Endodermal cell (in vitro differentiated cells): ENCODE data around the gene KEL. TPM values are rescaled to one million over a fixed set of nuclear protein-coding genes. Genes with fewer than 3 reads are reported as not detected.

Experiments
- DNase-seq: peaks from one replicate; pipeline ENCODE4 v3.0.0-alpha.2; 2017
- H3K27ac ChIP-seq: 2 replicates; pipeline ENCODE4 v1.5.1; 2013; ENCODE audit warnings: mild to moderate bottlenecking, low read depth, low read length, moderate library complexity
- H3K27me3 ChIP-seq: 2 replicates; pipeline ENCODE4 v1.6.1; 2013; ENCODE audit warnings: mild to moderate bottlenecking, low read length, moderate library complexity; ENCODE audit not compliant: insufficient read depth, control insufficient read depth, poor library complexity, severe bottlenecking
- H3K36me3 ChIP-seq: 2 replicates; pipeline ENCODE4 v1.7.0; 2013; ENCODE audit warnings: mild to moderate bottlenecking, low read length, moderate library complexity; ENCODE audit not compliant: control insufficient read depth, insufficient read depth
- H3K4me1 ChIP-seq: one replicate; pipeline ENCODE4 v1.7.0; 2013; ENCODE audit warnings: low read length; ENCODE audit not compliant: control insufficient read depth, insufficient read depth
- H3K4me3 ChIP-seq: 2 replicates; pipeline ENCODE4 v1.5.1; 2013; ENCODE audit warnings: mild to moderate bottlenecking, low read length, moderate library complexity
- H3K9ac ChIP-seq: 2 replicates; pipeline ENCODE4 v1.6.1; 2013; ENCODE audit warnings: mild to moderate bottlenecking, low read length, moderate library complexity; ENCODE audit not compliant: poor library complexity, severe bottlenecking; ENCODE audit errors: extremely low read depth
- H3K9me3 ChIP-seq: 2 replicates; pipeline ENCODE4 v1.6.1; 2013; ENCODE audit warnings: mild to moderate bottlenecking, low read length, moderate library complexity; ENCODE audit not compliant: control insufficient read depth
- H3K27ac Mint-ChIP-seq: 2 replicates; pipeline ENCODE4 v1.8.0; 2020; ENCODE audit warnings: mixed read lengths
- H3K27me3 Mint-ChIP-seq: 2 replicates; pipeline ENCODE4 v1.8.0; 2021; ENCODE audit warnings: mild to moderate bottlenecking, mixed read lengths; ENCODE audit not compliant: insufficient read depth
- H3K36me3 Mint-ChIP-seq: 2 replicates; pipeline ENCODE4 v1.8.0; 2020; ENCODE audit warnings: low read depth, mixed read lengths
- H3K4me1 Mint-ChIP-seq: 2 replicates; pipeline ENCODE4 v1.8.0; 2020; ENCODE audit warnings: mixed read lengths
- H3K4me3 Mint-ChIP-seq: 2 replicates; pipeline ENCODE4 v1.8.0; 2020; ENCODE audit warnings: mild to moderate bottlenecking, moderate library complexity, mixed read lengths
- H3K9me3 Mint-ChIP-seq: 2 replicates; pipeline ENCODE4 v1.8.0; 2020; ENCODE audit warnings: mild to moderate bottlenecking, mixed read lengths
- WGBS, 2 experiments: methylation state at CpG; one replicate each; pipeline versions ENCODE4 v1.1.5 to v1.1.7; 2013; ENCODE audit warnings: missing lambda C conversion rate in 2 of 2, mixed read lengths in 1 of 2; ENCODE audit not compliant: insufficient coverage in 1 of 2, insufficient read length in 1 of 2; 5-methylcytosine and 5-hydroxymethylcytosine counted together
- long read RNA-seq, 4 experiments: library from polyadenylated mRNA in 2 of 4; library from RNA in 1 of 4; library from capped mRNA in 1 of 4; stranded (forward) in 3 of 4; unstranded in 1 of 4; transcript quantifications; one replicate each; pipeline ENCODE4 v2.0.0, GENCODE V29; 2020 to 2021; ENCODE audit warnings: inconsistent platforms in 1 of 4
- polyA plus RNA-seq, 2 experiments: library from polyadenylated mRNA; stranded (reverse); fragments of 50-300 nt; gene quantifications; one replicate each; pipeline ENCODE4 v1.2.3, GENCODE V29; 2013
- total RNA-seq, 2 donors: library from RNA; stranded (reverse); fragmentation: NEBNext Ultra II Directional in 1 of 2; extraction: Animal tissue kit (Norgen Biotek cat#: 25700) in 1 of 2; gene quantifications; 2 replicates in 1 of 2; 3 replicates in 1 of 2; pipeline ENCODE4 v1.2.1, GENCODE V29; 2021
- TF ChIP-seq, protein P1 (sequence below): fragments of 200-600 bp; sonication (generic); conservative IDR thresholded peaks from 2 replicates; pipeline ENCODE4 v1.5.0; 2021; ENCODE audit warnings: antibody characterized with exemption, mild to moderate bottlenecking

The KEL gene, protein sequence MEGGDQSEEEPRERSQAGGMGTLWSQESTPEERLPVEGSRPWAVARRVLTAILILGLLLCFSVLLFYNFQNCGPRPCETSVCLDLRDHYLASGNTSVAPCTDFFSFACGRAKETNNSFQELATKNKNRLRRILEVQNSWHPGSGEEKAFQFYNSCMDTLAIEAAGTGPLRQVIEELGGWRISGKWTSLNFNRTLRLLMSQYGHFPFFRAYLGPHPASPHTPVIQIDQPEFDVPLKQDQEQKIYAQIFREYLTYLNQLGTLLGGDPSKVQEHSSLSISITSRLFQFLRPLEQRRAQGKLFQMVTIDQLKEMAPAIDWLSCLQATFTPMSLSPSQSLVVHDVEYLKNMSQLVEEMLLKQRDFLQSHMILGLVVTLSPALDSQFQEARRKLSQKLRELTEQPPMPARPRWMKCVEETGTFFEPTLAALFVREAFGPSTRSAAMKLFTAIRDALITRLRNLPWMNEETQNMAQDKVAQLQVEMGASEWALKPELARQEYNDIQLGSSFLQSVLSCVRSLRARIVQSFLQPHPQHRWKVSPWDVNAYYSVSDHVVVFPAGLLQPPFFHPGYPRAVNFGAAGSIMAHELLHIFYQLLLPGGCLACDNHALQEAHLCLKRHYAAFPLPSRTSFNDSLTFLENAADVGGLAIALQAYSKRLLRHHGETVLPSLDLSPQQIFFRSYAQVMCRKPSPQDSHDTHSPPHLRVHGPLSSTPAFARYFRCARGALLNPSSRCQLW
- 10 to 100 TPM; 79.4 to 86.0 TPM for total RNA-seq
- 8.0 TPM for polyA plus RNA-seq (2013, experiment 1 of 2)
- 7.0 TPM for polyA plus RNA-seq (2013, experiment 2 of 2)
- long read RNA-seq, experiment 1, partial matches to known transcripts, result 4 of 16 reads
- long read RNA-seq, experiment 1, other reads (novel, unspliced or antisense), result 10 of 16 reads
- long read RNA-seq, experiment 2, transcript KEL-201 (19 exons, 2,812 nt), result major isoform, 17 of 82 reads
- long read RNA-seq, experiment 2, partial matches to known transcripts, result 21 of 82 reads
- long read RNA-seq, experiment 2, other reads (novel, unspliced or antisense), result 43 of 82 reads
- long read RNA-seq, experiment 3, transcript KEL-201 (19 exons, 2,812 nt), result major isoform, 93 of 212 reads
- long read RNA-seq, experiment 3, partial matches to known transcripts, result 57 of 212 reads
- long read RNA-seq, experiment 3, other reads (novel, unspliced or antisense), result 60 of 212 reads
- long read RNA-seq, experiment 4, partial matches to known transcripts, result 19 of 33 reads
- long read RNA-seq, experiment 4, other reads (novel, unspliced or antisense), result 10 of 33 reads

DNA sequence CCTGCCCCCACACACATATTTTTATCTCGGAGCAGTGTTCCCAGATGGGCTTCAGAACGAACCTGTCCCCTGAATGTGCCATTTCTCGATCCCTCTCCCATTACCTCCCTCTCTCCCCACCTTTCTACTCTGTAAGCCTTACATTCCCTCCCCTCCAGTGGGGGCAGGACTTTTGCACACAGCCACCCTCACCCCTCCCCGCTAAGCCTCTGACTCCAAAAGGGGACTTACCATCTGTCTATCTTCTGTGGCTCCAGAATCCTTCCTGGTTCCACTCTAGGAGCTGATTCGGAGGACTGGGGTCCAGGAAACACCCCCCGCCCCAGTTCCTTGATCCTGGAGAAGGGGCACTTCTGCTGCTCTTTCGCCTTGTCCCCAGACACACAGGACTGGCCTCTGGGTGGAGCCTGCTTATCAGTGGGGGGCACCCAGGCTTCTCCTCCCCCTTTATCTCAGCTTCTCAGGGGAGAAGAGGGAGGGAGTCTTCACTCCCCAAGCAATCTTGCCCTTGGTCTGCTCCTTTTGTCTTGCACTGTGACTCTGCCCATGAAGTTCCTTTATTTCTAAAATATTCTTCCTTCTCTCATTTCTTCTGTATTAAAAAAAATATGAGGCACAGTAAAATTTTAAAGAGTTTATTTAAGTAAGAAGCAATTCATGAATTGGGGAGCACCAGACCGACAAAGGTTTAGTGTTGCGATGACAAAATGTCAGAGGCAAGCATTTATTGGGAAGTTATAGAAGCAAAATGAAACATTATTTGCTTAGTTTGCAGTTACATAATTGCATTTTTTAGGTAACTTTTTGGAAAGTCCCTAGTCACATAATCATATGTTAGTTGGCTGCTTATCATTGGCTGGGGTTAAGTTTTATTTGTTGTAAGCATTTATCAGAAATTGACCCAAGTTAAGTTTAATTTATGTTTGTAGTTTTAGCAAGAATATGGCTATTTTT, at the start of gene KEL:
KEL (minus strand) TSS at position 391 of the 954 bp plus-strand sequence; CDS start at position 234, 157 bp downstream.
- peaks cover 9% of the 10 kb centered on the region for H3K4me1 ChIP-seq
- no peaks in the 10 kb centered on the region for H3K9me3 ChIP-seq
- TF ChIP-seq, protein P1, sequence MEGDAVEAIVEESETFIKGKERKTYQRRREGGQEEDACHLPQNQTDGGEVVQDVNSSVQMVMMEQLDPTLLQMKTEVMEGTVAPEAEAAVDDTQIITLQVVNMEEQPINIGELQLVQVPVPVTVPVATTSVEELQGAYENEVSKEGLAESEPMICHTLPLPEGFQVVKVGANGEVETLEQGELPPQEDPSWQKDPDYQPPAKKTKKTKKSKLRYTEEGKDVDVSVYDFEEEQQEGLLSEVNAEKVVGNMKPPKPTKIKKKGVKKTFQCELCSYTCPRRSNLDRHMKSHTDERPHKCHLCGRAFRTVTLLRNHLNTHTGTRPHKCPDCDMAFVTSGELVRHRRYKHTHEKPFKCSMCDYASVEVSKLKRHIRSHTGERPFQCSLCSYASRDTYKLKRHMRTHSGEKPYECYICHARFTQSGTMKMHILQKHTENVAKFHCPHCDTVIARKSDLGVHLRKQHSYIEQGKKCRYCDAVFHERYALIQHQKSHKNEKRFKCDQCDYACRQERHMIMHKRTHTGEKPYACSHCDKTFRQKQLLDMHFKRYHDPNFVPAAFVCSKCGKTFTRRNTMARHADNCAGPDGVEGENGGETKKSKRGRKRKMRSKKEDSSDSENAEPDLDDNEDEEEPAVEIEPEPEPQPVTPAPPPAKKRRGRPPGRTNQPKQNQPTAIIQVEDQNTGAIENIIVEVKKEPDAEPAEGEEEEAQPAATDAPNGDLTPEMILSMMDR, result no peak
- H3K4me3 ChIP-seq, result peak within 1 kb of the TSS; percentile 73
- peak within 1 kb of the TSS; percentile 53 for H3K27ac Mint-ChIP-seq
- H3K4me1 Mint-ChIP-seq, result peaks cover 73% of the 10 kb centered on the region
- H3K9ac ChIP-seq, result no peak within 1 kb of the TSS
- H3K36me3 Mint-ChIP-seq, result peaks cover 25% of the 10 kb centered on the region
- H3K9me3 Mint-ChIP-seq, result no peaks in the 10 kb centered on the region
- WGBS, 2 experiments, result 66 to 69% methylated on average over 4 to 9 of the region's 9 CpGs
- peak; percentile 76 for DNase-seq
- no peaks in the 10 kb centered on the region for H3K27me3 ChIP-seq
- no peaks in the 10 kb centered on the region for H3K27me3 Mint-ChIP-seq
- no peaks in the 10 kb centered on the region for H3K36me3 ChIP-seq
- peak within 1 kb of the TSS; percentile 70 for H3K4me3 Mint-ChIP-seq
- H3K27ac ChIP-seq, result no peak within 1 kb of the TSS

DNA sequence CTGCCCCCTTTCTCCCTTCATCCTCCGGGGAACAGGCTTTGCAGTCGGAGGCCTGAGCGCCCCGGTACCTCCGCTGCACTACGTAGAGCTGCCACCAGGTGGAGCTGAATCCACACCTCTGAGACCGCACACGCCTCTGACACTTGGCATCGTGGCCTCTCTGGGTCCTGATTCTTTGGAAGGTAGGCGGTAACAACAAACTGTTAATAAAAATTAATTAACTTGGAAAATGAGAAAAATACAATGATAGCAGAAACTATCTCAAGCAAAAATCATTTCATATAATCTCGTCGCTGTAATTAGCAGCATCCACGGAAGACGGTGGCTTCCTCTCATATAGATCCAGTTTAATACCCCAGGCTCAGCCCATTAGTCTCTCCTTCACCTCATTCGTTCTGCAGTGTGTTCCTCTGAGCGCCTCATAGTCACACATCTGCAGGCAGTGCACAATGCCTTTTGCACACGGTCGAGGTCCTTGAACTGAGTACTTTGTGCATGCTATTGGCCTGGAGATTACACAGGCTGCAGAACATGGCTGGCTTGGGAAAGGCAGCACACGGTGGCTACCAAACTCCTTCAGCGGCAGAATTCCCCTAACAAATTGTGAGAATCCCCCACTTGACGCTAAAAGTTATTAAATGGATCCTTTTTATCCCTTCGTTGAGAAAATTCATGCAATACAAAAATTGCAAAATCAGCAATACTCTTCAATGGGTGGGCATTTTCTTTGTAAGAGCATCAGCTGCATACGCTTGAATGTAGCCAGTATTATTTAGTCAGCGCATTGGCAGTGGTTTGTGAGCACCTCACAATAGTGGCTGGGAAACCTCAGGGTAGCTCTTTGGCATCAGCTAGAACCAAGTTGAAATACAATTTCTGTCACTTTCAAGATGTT, 46.1 kb upstream of the KEL start:
- no peaks in the 10 kb centered on the region for H3K9me3 Mint-ChIP-seq
- Histone ChIP-seq H3K9me3 (no peaks in the 10 kb centered on the region), H3K27me3 (peaks cover 8% of the 10 kb centered on the region), H3K9ac (no peak overlapping the region), H3K4me1 (no peaks in the 10 kb centered on the region), H3K36me3 (no peaks in the 10 kb centered on the region), H3K4me3 (no peak overlapping the region), H3K27ac (no peak overlapping the region)
- DNase-seq, result peak; percentile 96
- peaks cover 1% of the 10 kb centered on the region for H3K4me1 Mint-ChIP-seq
- no peak overlapping the region for H3K4me3 Mint-ChIP-seq
- no peak overlapping the region for H3K27ac Mint-ChIP-seq
- H3K36me3 Mint-ChIP-seq, result no peaks in the 10 kb centered on the region
- TF ChIP-seq, protein P1, result peak; percentile 97
- H3K27me3 Mint-ChIP-seq, result peaks cover 14% of the 10 kb centered on the region
- 52 to 71% methylated on average over 17 to 23 of the region's 24 CpGs for WGBS, 2 experiments
